Measurements from ENCODE around the gene IFNA16.

DNA sequence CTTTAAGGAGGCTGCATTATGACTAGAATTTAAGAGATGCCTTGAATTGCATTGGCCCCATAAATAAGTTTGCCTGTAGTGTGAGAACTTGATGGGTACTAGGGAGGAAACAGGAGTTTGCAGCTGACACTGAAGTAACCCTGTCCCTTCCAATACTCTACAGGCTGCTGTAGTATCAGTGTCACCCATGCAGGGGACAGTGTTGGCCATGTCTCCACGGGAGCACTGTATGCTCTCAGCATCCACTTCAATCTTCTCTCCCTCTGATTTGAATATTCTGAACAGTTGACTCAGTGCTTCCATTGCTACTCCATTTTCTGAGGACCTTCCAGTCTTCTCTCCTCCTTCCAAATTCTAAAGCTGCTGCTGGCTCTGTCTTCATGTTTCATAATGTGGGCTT lies 34.1 kb upstream of the IFNA16 start:
- TF ChIP-seq POLR2A (IDR thresholded peaks at IDR 0.05) (no peak), POLR2AphosphoS5 (IDR thresholded peaks at IDR 0.05) (no peak), EP300 (IDR thresholded peaks at IDR 0.05; ENCODE audit: low read depth) (no peak)
- TF ChIP-seq, protein P1, sequence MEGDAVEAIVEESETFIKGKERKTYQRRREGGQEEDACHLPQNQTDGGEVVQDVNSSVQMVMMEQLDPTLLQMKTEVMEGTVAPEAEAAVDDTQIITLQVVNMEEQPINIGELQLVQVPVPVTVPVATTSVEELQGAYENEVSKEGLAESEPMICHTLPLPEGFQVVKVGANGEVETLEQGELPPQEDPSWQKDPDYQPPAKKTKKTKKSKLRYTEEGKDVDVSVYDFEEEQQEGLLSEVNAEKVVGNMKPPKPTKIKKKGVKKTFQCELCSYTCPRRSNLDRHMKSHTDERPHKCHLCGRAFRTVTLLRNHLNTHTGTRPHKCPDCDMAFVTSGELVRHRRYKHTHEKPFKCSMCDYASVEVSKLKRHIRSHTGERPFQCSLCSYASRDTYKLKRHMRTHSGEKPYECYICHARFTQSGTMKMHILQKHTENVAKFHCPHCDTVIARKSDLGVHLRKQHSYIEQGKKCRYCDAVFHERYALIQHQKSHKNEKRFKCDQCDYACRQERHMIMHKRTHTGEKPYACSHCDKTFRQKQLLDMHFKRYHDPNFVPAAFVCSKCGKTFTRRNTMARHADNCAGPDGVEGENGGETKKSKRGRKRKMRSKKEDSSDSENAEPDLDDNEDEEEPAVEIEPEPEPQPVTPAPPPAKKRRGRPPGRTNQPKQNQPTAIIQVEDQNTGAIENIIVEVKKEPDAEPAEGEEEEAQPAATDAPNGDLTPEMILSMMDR (IDR thresholded peaks at IDR 0.05): no peak

All from transverse colon (tissue), 4 donors.